ENCODE data around the gene SLC26A11.

GRCh38 chr17:80187515-80187941 is 32.7 kb upstream of the SLC26A11 start:
- TF ChIP-seq EZH2 (IDR thresholded peaks at IDR 0.05; ENCODE audit: insufficient read depth, poor library complexity, severe bottlenecking) (no peak), EZH2phosphoT487 (IDR thresholded peaks at IDR 0.05; ENCODE audit: insufficient read depth, low read depth) (no peak)
